Neuronal stem cell (in vitro differentiated cells): Measurements from ENCODE around the gene ACTR8.

ENCODE experiments used
- DNase-seq: peaks from one replicate; pipeline ENCODE4 v3.0.0-alpha.2; 2013; ENCODE audit warnings: low spot score
- H2AFZ ChIP-seq: one replicate; pipeline ENCODE4 v1.6.1; 2013; ENCODE audit warnings: mild to moderate bottlenecking, low read length, inconsistent platforms
- H2AK5ac ChIP-seq: 2 replicates; pipeline ENCODE4 v1.6.1; 2013; ENCODE audit warnings: low read depth, mild to moderate bottlenecking, inconsistent platforms, low read length, moderate library complexity, mixed read lengths
- H2BK120ac ChIP-seq: 2 replicates; pipeline ENCODE4 v1.6.1; 2013; ENCODE audit warnings: low read depth, mild to moderate bottlenecking, inconsistent platforms, low read length, moderate library complexity, mixed read lengths
- H2BK12ac ChIP-seq: one replicate; pipeline ENCODE4 v1.6.1; 2013; ENCODE audit warnings: low read length, inconsistent platforms
- H2BK15ac ChIP-seq: 2 replicates; pipeline ENCODE4 v1.6.1; 2013; ENCODE audit warnings: mild to moderate bottlenecking, low read length, inconsistent platforms, mixed read lengths
- H2BK5ac ChIP-seq: one replicate; pipeline ENCODE4 v1.6.1; 2013; ENCODE audit warnings: inconsistent platforms, mild to moderate bottlenecking, low read length, moderate library complexity
- H3K14ac ChIP-seq: one replicate; pipeline ENCODE4 v1.6.1; 2013; ENCODE audit warnings: low read length, inconsistent platforms
- H3K18ac ChIP-seq: 2 replicates; pipeline ENCODE4 v1.6.1; 2013; ENCODE audit warnings: low read length, inconsistent platforms
- H3K23ac ChIP-seq: 2 replicates; pipeline ENCODE4 v1.6.1; 2013; ENCODE audit warnings: low read depth, mild to moderate bottlenecking, mixed read lengths, low read length, inconsistent platforms; ENCODE audit not compliant: poor library complexity
- H3K27ac ChIP-seq: replicated peaks from 3 replicates; pipeline ENCODE4 v1.5.1; 2013; ENCODE audit warnings: low read length, inconsistent platforms
- H3K27me3 ChIP-seq, 3 experiments: 2 replicates each; pipeline ENCODE4 v1.6.1; 2013; ENCODE audit warnings: low read length in 3 of 3, mild to moderate bottlenecking in 2 of 3, inconsistent platforms in 1 of 3, low read depth in 1 of 3, mixed read lengths in 1 of 3, moderate library complexity in 1 of 3; ENCODE audit not compliant: control insufficient read depth in 3 of 3, insufficient read depth in 3 of 3
- H3K36me3 ChIP-seq, 2 donors: replicated peaks in 1 of 2; 2 replicates each; pipeline ENCODE4 v1.6.1; 2013; ENCODE audit warnings: low read length in 2 of 2; ENCODE audit not compliant: control insufficient read depth in 2 of 2, insufficient read depth in 2 of 2
- H3K4ac ChIP-seq: 2 replicates; pipeline ENCODE4 v1.6.1; 2013; ENCODE audit warnings: inconsistent platforms, mild to moderate bottlenecking, low read length, moderate library complexity
- H3K4me1 ChIP-seq, 2 donors: 1 replicate in 1 of 2; 2 replicates in 1 of 2; pipeline ENCODE4 v1.6.1; 2013; ENCODE audit warnings: low read length in 2 of 2, low read depth in 1 of 2; ENCODE audit not compliant: control insufficient read depth in 2 of 2, insufficient read depth in 1 of 2
- H3K4me2 ChIP-seq: one replicate; pipeline ENCODE4 v1.6.1; 2013; ENCODE audit warnings: mild to moderate bottlenecking, low read length, inconsistent platforms; ENCODE audit not compliant: insufficient read depth, poor library complexity, severe bottlenecking
- H3K4me3 ChIP-seq, 2 donors: 2 replicates each; pipeline ENCODE4 v1.5.1; 2013; ENCODE audit warnings: low read length in 2 of 2, mild to moderate bottlenecking in 2 of 2, inconsistent platforms in 1 of 2, moderate library complexity in 1 of 2
- H3K79me1 ChIP-seq: one replicate; pipeline ENCODE4 v1.6.1; 2013; ENCODE audit warnings: low read depth, mild to moderate bottlenecking, inconsistent platforms, low read length, moderate library complexity
- H3K9ac ChIP-seq: one replicate; pipeline ENCODE4 v1.6.1; 2013; ENCODE audit warnings: mild to moderate bottlenecking, low read depth, low read length, inconsistent platforms; ENCODE audit not compliant: poor library complexity
- H3K9me3 ChIP-seq, 2 donors: replicated peaks in 1 of 2; 2 replicates each; pipeline versions ENCODE3 to v1.6.1; 2013; ENCODE audit warnings: low read length in 2 of 2, mild to moderate bottlenecking in 2 of 2, inconsistent platforms in 1 of 2, low read depth in 1 of 2, mixed read lengths in 1 of 2, moderate library complexity in 1 of 2; ENCODE audit not compliant: control insufficient read depth in 2 of 2, insufficient read depth in 1 of 2
- H4K8ac ChIP-seq: one replicate; pipeline ENCODE4 v1.6.1; 2013; ENCODE audit warnings: low read depth, mild to moderate bottlenecking, inconsistent platforms, low read length, moderate library complexity
- H4K91ac ChIP-seq: one replicate; pipeline ENCODE4 v1.6.1; 2013; ENCODE audit warnings: low read length, low read depth, mild to moderate bottlenecking, inconsistent platforms; ENCODE audit not compliant: poor library complexity
- WGBS, 2 donors: extraction: QIAGEN DNeasy Blood & Tissue Kit; methylation state at CpG; one replicate each; pipeline ENCODE4 v1.1.7; 2013; ENCODE audit warnings: missing lambda C conversion rate in 2 of 2, mixed read lengths in 1 of 2; ENCODE audit not compliant: insufficient read length in 2 of 2, insufficient replicate concordance in 1 of 2; ENCODE audit errors: extremely low coverage in 2 of 2; 5-methylcytosine and 5-hydroxymethylcytosine counted together

Gene ACTR8

GRCh38 chr3:53888232-53888631, 6.3 kb upstream of the ACTR8 start:
- Histone ChIP-seq H3K18ac (no peak overlapping the region), H4K91ac (no peak overlapping the region), H3K4me2 (no peak overlapping the region), H3K9me3 (no peaks in the 10 kb centered on the region), H2AFZ (no peak overlapping the region), H3K27ac (no peak overlapping the region), H2BK5ac (no peak overlapping the region), H3K4ac (no peak overlapping the region), H3K4me3 (no peak overlapping the region), H4K8ac (no peak overlapping the region), H3K27me3 (no peaks in the 10 kb centered on the region), H3K4me1 (peaks cover 2 to 8% of the 10 kb centered on the region in 2 donors), H3K79me1 (no peaks in the 10 kb centered on the region), H2BK120ac (no peak overlapping the region), H2BK15ac (no peak overlapping the region), H3K36me3 (peaks cover 8 to 55% of the 10 kb centered on the region in 2 donors), H3K9ac (no peak overlapping the region), H2AK5ac (no peak overlapping the region), H3K23ac (no peak overlapping the region), H3K14ac (no peak overlapping the region), H2BK12ac (no peak overlapping the region)
- WGBS, 2 donors, result no CpG with 5 or more reads among the region's 1 CpG
- no peak for DNase-seq

- no peak overlapping the region for H3K23ac ChIP-seq
- H2BK5ac ChIP-seq, result no peak overlapping the region
- H2BK15ac ChIP-seq, result no peak overlapping the region
- H2AFZ ChIP-seq, result no peak overlapping the region
- peaks cover 8 to 59% of the 10 kb centered on the region in 2 donors for H3K36me3 ChIP-seq
- no peak overlapping the region for H2BK120ac ChIP-seq
- no peak overlapping the region for H3K9ac ChIP-seq
- no peak overlapping the region for H3K4me2 ChIP-seq
- H3K4me3 ChIP-seq, result no peak overlapping the region
- no peaks in the 10 kb centered on the region for H3K79me1 ChIP-seq
- H4K91ac ChIP-seq, result no peak overlapping the region
- DNase-seq, result no peak
- no peak overlapping the region for H2BK12ac ChIP-seq
- no peak overlapping the region for H3K27ac ChIP-seq
- no peak overlapping the region for H3K18ac ChIP-seq
- H2AK5ac ChIP-seq, result no peak overlapping the region
- H4K8ac ChIP-seq, result no peak overlapping the region
- no peaks in the 10 kb centered on the region for H3K9me3 ChIP-seq
- no peaks in the 10 kb centered on the region for H3K27me3 ChIP-seq
- H3K4me1 ChIP-seq, result peaks cover 2 to 5% of the 10 kb centered on the region in 2 donors
- no peak overlapping the region for H3K14ac ChIP-seq
- no peak overlapping the region for H3K4ac ChIP-seq
Observed at GRCh38 chr3:53887446-53887845, 5.5 kb upstream of the ACTR8 start.

GRCh38 chr3:53885239-53885638, 3.3 kb upstream of the ACTR8 start:
- Histone ChIP-seq H2BK120ac (no peak overlapping the region), H3K23ac (no peak overlapping the region), H3K18ac (no peak overlapping the region), H2AK5ac (no peak overlapping the region), H3K9ac (no peak overlapping the region), H3K4me2 (no peak overlapping the region), H3K27me3 (no peaks in the 10 kb centered on the region), H3K36me3 (peaks cover 8 to 62% of the 10 kb centered on the region in 2 donors), H3K4me3 (no peak overlapping the region), H3K4ac (no peak overlapping the region), H2BK5ac (no peak overlapping the region), H3K4me1 (peaks cover 6 to 9% of the 10 kb centered on the region in 2 donors), H3K79me1 (no peaks in the 10 kb centered on the region), H2BK15ac (no peak overlapping the region), H3K27ac (no peak overlapping the region), H3K9me3 (no peaks in the 10 kb centered on the region), H2AFZ (no peak overlapping the region), H3K14ac (no peak overlapping the region), H4K8ac (no peak overlapping the region), H4K91ac (no peak overlapping the region), H2BK12ac (no peak overlapping the region)
- no peak for DNase-seq
- WGBS, 2 donors, result no CpG with 5 or more reads among the region's 3 CpGs

- Histone ChIP-seq H3K4ac (no peak overlapping the region), H2AK5ac (no peak overlapping the region), H3K4me1 (peaks cover 6 to 11% of the 10 kb centered on the region in 2 donors), H3K27me3 (no peaks in the 10 kb centered on the region), H2BK15ac (no peak overlapping the region), H3K9me3 (no peaks in the 10 kb centered on the region), H3K14ac (no peak overlapping the region), H3K79me1 (no peaks in the 10 kb centered on the region), H3K23ac (no peak overlapping the region), H2BK5ac (no peak overlapping the region), H3K27ac (no peak overlapping the region), H3K9ac (no peak overlapping the region), H2BK12ac (no peak overlapping the region), H4K8ac (no peak overlapping the region), H3K4me2 (no peak overlapping the region), H4K91ac (no peak overlapping the region), H3K36me3 (peaks cover 10 to 68% of the 10 kb centered on the region in 2 donors), H2BK120ac (no peak overlapping the region), H3K4me3 (no peak overlapping the region), H2AFZ (no peak overlapping the region), H3K18ac (no peak overlapping the region)
- WGBS, 2 donors, result no CpG with 5 or more reads among the region's 11 CpGs
- DNase-seq, result no peak
Observed at GRCh38 chr3:53884623-53885022, 2.7 kb upstream of the ACTR8 start.
